Measurements from ENCODE around the gene PDPR.

DNA sequence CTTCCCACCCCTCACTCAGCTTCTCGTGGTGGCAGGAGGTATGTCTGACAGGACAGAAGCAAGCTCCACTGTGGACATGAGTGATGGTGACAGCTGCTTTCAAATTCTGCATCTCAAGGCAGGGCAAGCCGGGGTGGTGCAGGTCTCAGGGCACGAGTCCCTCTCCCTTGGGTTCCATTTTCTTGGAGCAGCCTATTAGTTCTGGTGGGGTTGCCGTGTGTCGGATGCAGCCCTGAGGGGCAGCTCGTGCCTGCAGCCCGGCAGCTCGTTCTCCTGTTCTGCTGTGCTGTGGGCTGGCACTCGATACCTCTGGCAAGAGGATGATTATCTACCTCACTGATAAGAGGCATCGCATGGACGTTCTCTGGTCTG lies 43.0 kb downstream of the PDPR start:
- TF ChIP-seq TCF7L2 (IDR thresholded peaks at IDR 0.05; ENCODE audit: low read depth, low read length) (no peak), POLR2AphosphoS5 (IDR thresholded peaks at IDR 0.05; ENCODE audit: low read depth, low read length) (no peak), SIN3A (IDR thresholded peaks at IDR 0.05; ENCODE audit: borderline replicate concordance, insufficient read depth, low read depth, low read length) (no peak)
- TF ChIP-seq, protein P1, sequence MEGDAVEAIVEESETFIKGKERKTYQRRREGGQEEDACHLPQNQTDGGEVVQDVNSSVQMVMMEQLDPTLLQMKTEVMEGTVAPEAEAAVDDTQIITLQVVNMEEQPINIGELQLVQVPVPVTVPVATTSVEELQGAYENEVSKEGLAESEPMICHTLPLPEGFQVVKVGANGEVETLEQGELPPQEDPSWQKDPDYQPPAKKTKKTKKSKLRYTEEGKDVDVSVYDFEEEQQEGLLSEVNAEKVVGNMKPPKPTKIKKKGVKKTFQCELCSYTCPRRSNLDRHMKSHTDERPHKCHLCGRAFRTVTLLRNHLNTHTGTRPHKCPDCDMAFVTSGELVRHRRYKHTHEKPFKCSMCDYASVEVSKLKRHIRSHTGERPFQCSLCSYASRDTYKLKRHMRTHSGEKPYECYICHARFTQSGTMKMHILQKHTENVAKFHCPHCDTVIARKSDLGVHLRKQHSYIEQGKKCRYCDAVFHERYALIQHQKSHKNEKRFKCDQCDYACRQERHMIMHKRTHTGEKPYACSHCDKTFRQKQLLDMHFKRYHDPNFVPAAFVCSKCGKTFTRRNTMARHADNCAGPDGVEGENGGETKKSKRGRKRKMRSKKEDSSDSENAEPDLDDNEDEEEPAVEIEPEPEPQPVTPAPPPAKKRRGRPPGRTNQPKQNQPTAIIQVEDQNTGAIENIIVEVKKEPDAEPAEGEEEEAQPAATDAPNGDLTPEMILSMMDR (IDR thresholded peaks at IDR 0.05), result no peak
- TF ChIP-seq, protein P2, sequence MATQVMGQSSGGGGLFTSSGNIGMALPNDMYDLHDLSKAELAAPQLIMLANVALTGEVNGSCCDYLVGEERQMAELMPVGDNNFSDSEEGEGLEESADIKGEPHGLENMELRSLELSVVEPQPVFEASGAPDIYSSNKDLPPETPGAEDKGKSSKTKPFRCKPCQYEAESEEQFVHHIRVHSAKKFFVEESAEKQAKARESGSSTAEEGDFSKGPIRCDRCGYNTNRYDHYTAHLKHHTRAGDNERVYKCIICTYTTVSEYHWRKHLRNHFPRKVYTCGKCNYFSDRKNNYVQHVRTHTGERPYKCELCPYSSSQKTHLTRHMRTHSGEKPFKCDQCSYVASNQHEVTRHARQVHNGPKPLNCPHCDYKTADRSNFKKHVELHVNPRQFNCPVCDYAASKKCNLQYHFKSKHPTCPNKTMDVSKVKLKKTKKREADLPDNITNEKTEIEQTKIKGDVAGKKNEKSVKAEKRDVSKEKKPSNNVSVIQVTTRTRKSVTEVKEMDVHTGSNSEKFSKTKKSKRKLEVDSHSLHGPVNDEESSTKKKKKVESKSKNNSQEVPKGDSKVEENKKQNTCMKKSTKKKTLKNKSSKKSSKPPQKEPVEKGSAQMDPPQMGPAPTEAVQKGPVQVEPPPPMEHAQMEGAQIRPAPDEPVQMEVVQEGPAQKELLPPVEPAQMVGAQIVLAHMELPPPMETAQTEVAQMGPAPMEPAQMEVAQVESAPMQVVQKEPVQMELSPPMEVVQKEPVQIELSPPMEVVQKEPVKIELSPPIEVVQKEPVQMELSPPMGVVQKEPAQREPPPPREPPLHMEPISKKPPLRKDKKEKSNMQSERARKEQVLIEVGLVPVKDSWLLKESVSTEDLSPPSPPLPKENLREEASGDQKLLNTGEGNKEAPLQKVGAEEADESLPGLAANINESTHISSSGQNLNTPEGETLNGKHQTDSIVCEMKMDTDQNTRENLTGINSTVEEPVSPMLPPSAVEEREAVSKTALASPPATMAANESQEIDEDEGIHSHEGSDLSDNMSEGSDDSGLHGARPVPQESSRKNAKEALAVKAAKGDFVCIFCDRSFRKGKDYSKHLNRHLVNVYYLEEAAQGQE (IDR thresholded peaks at IDR 0.05; ENCODE audit: insufficient read depth in 1 of 2, low read depth in 2 of 2, low read length in 1 of 2), result no peak
